DMS153 treated with DMSO at 0.1 percent for 48 hours (cell line): Measurements from ENCODE around the gene HEXB.
A peak's percentile ranks its signal among the peaks of the same experiment; 100 is the strongest.

Experiments
- DNase-seq: peaks from one replicate; lab custom pipeline; 2025; ENCODE audit not compliant: unreplicated experiment; lab: John Stamatoyannopoulos, UW

HEXB gene

DNA sequence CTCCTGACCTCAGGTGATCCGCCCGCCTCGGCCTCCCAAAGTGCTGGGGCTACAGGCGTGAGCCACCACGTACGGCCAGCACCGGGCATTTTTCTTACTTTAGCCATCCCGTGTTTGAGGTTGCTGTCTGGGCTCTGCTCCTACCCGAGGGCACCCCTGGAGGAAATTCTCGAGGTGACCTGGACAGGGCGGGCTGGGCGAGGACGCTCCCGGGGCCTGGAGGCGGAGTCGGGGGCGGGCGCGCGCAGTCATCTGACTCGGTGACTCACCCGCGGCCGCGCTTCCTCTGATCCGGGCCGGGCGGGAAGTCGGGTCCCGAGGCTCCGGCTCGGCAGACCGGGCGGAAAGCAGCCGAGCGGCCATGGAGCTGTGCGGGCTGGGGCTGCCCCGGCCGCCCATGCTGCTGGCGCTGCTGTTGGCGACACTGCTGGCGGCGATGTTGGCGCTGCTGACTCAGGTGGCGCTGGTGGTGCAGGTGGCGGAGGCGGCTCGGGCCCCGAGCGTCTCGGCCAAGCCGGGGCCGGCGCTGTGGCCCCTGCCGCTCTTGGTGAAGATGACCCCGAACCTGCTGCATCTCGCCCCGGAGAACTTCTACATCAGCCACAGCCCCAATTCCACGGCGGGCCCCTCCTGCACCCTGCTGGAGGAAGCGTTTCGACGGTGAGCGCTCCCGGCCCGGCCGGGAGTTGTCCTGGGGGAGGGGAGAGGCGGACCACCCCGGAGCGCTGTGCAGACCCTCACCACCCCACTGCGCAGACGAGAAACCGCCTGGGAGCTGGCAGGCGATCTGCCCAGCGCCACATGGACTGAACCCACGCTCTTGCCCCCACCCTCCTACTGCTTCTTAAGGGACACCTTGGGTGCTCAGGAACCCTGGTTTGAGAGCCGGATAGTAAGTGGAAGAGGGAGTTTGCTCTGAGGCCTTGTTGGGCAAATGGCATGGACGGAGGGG lies at the start of gene HEXB:
TSS of gene HEXB (plus strand) at position 334 of the 952 bp plus-strand sequence. CDS start at position 362, 28 bp downstream.
- peak; percentile 11 for DNase-seq

GRCh38 chr5:74636149-74636548 lies 48.9 kb upstream of the HEXB start:
- DNase-seq, result no peak

GRCh38 chr5:74636552-74636951 lies 48.5 kb upstream of the HEXB start:
- DNase-seq, result no peak

- DNase-seq, result no peak
These were observed 46.5 kb upstream of the HEXB start for GRCh38 chr5:74638544-74638969.

DNA sequence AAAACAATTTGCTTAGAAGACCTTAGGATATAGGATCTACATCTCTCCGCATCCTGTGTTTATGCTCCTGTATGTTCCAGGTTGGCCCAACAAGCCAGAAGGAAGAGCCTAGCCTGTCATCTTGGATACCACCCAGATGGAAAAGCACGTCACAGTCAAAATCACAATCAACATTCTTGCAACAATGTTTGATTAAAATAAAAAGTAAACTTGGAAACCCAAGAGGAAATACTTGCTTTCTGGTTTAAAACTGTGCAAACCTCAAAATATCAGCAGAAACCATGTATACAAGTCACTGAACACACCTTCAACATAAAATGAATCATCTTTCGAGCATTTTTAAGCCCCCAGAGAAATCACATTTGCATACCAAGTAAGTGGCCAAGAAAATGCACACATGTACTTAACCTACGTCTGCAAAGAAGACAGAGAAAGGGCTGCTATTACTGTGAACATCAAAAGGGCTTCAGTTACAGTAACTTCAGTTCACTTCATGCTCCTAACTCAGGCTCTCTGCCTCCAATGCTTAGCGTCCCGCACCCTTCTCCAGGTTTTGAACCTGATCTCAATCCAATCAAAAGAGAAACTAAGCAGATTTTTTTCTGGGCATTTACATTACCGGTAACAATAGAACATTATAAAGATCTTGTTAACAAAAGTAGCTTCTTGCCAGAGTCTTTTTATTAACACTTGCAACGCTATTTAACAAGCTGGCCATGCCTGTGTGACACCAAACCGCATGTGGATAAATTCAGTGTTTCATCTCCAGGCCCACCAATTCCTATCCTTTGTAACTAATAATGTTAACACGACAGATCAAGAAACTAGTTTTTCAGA lies 45.8 kb upstream of the HEXB start:
- no peak for DNase-seq

- DNase-seq, result no peak
These were observed 45.1 kb upstream of the HEXB start for GRCh38 chr5:74639807-74640449.

DNA sequence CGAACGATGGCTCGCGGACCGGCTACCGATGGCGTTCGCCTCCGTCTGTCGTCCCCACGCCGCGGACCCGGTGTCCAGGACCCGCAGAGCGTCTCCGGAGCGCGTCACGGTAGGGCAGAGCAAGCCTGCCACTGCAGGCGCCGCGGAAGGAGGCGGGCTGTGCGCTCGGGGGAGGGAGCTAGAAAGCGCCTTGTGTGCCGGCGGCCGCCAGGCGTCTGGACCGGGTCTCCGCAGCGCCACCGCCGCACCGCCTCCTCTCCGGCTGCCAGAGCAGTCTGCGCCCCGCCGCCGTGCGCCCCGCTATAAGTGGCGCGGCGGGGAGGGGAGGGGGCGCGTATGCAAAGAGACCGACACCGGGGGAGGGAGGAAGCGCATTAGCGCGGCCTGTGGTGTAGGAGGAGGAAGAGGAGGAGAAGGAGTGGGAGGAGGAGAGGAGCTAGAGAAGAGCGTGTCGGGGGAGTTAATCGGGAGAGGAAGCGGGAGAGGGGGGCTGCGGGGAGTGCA lies 44.5 kb upstream of the HEXB start, which contains the start of gene ENC1:
TSS of gene ENC1 (minus strand) at position 279 of the 504 bp plus-strand sequence. CDS start 4,243 bp downstream, outside the sequence.
- peak; percentile 69 for DNase-seq

GRCh38 chr5:74640954-74641734 lies 43.9 kb upstream of the HEXB start:
- DNase-seq, result peak; percentile 34

DNA sequence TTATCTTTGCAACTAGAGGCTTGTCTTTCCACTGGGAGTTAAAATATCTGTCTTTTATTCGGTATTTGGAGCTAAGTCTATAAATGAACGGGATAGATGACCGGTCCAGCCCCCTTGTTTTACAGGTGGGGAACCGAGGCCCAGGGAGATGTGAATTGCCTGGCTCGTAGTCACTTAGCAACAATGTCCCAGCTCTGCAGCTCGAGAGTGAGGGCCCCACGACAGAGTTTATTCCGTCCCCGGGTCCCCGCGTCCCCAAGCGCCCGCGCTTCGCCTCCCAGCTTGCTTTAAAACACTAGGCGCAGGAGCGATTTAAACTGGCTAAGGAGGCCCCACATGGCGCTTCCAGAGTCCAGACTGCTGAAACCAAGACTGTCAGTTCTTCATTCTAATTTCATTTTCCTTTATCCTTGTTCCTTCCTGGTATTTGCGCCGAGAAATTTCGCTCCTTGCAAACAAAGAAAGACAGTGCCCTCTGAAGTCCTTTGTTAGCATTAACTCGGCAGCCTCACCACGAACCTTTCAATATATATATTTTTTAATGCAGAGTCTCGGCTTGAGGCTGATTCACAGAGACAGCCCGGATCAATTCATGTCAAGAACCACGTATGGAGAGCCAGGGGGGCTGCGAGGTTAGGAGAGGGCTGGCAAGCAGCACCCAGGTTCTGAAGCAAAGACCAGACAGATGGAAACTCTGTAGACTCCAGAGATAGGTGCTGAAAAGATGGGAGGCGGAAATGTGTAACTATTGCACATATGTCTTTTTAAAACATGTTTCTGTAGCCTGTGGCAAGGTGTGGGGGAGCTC lies 43.1 kb upstream of the HEXB start:
- peak; percentile 18 for DNase-seq

- DNase-seq, result no peak
These were observed 42.5 kb upstream of the HEXB start for GRCh38 chr5:74642543-74642863.

GRCh38 chr5:74643111-74643562 lies 41.9 kb upstream of the HEXB start:
- DNase-seq, result no peak

DNA sequence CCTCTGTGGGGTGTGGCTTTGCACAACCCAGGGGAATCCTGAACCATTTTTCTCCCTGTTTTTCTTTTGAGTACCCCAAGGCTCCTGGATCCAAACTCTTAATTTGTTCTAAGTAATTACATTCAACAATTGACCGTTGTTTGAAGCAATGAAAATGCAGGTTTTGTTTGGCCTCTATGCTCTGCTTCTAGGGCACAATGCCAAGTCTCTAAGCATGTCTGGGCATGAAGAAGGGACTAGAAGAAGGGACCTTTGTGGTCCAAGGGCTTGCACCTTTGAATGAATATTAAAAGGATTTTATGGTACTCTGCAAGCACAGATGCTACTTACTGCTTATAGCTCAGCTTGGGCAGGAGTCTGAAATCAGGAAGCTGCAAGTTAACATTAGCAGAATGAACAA lies 37.9 kb upstream of the HEXB start:
- DNase-seq, result peak; percentile 19

DNA sequence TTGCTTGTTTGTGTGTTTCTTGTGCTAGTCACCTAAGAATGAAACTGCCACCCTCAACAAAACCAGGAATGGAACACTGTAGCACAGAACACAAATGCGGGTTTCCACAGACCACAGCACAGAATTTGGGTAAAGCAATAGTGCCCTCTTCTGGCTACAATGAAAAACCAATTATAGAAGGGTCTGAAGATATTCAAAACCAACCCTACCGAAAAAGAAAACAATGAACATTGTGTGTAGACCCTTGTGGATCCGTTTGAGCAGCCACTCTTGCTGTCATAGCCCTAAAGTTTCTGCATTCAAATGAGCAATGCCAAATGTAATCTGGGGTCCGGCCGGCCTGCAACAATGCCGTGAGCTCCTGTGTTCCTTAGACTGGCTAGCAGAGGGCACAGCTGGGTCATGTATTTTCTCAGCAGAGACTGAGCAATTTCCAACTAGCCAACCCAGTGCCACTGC lies 36.2 kb upstream of the HEXB start:
- DNase-seq, result peak; percentile 5

GRCh38 chr5:74649421-74649973 lies 35.5 kb upstream of the HEXB start:
- no peak for DNase-seq

GRCh38 chr5:74651710-74652109 lies 33.3 kb upstream of the HEXB start:
- no peak for DNase-seq

GRCh38 chr5:74652576-74652975 lies 32.5 kb upstream of the HEXB start:
- DNase-seq, result no peak

DNA sequence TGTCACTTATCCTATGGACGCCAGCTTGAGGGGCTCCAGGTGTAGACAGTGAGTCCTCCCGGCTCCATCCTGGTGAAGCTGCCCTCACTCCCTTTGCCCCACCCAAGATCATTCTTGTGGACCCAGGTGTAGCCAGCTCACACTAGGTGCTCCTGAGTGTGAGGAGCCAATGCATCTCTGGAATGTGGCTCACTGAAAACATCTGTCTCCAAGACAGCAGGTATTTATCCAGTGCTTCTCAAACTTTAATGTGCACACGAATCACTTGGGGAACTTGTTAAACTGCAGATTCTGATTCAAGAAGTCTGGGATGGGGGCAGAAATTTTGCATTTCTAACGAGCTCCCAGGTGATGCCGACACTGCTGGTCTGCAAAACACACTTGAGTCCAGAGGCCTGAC lies 31.0 kb upstream of the HEXB start:
- DNase-seq, result no peak

- DNase-seq, result no peak
These were observed 29.8 kb upstream of the HEXB start for GRCh38 chr5:74655206-74655605.

GRCh38 chr5:74655716-74656115 lies 29.3 kb upstream of the HEXB start:
- DNase-seq, result no peak
